Transverse colon (tissue), 3 donors: ENCODE measurements around the gene PITX1.

ENCODE experiments used
- CTCF ChIP-seq, 5 experiments: fragments of 200-600 bp in 3 of 5; fragments of 450-650 bp in 2 of 5; sonication (generic) in 3 of 5; IDR thresholded peaks; 1 replicate in 2 of 5; 2 replicates in 3 of 5; pipeline ENCODE4 v1.5.1; 2016 to 2017; ENCODE audit warnings: antibody characterized with exemption in 5 of 5, inconsistent platforms in 3 of 5, mild to moderate bottlenecking in 2 of 5, moderate library complexity in 1 of 5
- POLR2A ChIP-seq: fragments of 450-650 bp; IDR thresholded peaks from one replicate; pipeline ENCODE4 v1.6.1; 2016; ENCODE audit warnings: antibody characterized with exemption, mild to moderate bottlenecking, moderate library complexity

GRCh38 chr5:135046661-135047346, 12.8 kb upstream of the PITX1 start:
- TF ChIP-seq CTCF (IDR thresholded peaks at IDR 0.05): no peak
- no peak for TF ChIP-seq POLR2A
